Kasumi-1 (cell line): ENCODE measurements around the gene CSNK1G1.

Experiments
- DNase-seq, 2 experiments: peaks; one replicate each; lab custom pipeline; 2025; lab: John Stamatoyannopoulos, UW

CSNK1G1 gene

DNA sequence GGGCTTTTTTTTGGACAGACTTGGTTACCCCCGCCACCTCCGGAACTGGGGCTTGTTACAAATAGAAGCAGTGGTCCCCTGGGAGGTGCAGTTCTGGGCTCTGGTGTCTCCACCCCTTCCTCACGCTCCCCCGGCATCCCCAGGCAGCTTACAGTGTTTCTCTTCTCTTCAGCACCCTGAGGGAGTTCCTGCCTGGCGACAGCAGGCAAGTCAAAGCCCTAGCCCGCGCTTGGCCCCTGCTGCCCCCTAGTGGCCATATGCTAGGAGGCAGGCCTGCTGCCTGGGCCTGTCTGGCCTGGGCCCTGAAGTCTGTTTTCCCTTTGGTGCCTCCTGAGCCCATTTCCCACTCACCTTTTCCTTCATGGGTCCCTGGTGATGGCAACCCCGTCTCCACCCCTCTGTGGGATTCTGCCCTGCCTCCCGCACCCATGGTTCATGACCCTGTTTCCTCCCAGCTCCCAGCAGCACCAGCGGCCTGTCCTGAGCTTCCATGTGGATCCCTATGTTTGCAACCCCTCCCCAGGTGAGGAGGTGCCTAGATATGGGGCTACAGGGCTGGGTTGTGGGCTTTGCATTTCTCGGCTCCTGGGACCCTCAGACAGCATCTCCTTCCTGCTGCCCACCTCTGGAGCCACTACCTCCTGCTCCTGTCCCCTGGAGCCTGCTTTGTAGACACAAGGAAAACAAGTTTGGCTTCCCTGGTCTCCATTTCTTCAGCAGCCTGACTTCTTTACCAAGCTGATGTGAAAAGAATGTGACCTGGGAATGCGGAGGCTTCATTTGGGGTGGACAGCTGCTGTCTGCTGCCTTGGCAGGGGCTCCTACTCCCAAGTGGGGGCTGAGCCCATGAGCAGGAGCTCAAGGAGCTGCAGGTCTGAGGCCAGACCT lies 202.2 kb downstream of the CSNK1G1 start:
- DNase-seq, result peak; percentile 89 to 90

DNA sequence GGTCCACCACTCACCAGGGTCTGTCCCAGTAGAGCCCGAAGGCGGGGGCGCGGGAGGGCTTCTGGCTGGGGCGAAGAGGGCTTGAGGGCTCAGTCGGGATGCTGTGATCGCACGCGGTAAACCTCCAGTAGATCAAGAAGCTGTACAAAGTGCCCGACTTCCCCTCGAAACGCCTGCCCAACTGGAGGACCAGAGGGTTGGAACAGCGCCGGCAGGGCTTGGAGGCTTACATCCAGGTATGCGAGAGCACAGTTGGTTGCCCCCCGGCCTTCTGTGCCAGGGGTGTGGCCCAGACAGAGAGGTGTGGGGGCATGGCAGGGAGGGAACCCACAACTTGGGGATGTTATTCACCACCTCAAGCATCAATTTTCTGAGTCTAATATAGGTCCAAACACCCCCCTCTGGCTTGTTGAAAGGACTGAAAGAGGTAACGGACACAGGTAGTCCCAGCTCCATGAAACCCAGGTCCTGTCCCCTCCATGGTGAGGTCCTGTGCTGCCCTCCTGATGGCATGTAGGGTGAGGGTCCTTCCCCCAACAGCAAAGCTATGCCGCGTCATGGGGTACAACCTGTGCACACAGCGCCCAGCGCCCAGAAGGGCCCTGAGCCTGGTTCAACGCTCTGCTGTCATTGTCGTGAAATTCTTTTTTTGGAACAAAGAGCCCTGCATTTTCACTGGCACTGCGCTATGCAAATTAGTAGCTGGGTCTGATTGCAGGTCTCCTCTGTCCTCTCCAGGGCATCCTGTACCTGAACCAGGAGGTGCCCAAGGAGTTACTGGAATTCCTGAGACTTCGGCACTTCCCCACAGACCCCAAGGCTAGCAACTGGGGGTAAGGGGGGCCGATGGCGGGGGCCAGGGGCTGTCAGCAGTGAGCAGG lies 203.2 kb downstream of the CSNK1G1 start:
- DNase-seq, result no peak

DNA sequence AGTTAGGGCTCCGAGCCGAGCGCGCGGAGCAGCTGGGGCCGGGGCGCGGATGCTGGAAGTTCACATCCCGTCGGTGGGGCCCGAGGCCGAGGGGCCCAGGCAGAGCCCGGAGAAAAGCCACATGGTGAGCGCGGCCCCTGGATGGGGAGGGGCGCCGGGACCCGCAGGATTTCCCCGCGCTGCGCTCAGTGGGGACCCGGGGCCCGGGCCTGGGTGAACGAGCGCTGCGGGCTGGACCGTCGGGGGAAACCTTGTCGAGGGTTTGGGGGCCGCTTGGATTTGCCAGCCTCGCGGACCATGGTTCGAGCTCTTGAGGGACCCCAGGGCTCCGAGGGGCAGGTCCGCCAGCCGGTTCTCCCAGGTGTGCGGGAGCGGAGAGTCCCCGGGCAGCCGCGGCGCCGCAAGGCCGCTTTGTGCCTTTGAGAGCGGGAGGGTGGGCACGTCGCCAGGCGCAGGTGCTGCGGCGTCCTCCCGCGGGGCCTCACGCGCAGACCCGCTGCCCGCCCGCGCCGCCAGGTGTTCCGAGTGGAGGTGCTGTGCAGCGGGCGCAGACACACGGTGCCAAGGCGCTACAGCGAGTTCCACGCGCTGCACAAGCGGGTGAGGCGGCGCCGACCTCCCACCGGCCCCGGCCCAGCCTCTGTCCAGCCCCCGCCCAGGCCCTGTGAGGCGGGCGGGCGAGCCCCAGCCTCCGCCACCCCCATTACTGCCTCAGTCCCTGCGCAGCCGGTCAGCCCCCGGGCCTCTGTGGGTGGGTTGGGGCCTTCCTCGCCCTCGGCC lies 204.1 kb downstream of the CSNK1G1 start, which contains the start of gene SNX22:
Gene SNX22, plus strand, starts transcription at position 5 of the 780 bp plus-strand sequence. Its CDS starts 45 bp downstream, at position 50.
- DNase-seq, result no peak

DNA sequence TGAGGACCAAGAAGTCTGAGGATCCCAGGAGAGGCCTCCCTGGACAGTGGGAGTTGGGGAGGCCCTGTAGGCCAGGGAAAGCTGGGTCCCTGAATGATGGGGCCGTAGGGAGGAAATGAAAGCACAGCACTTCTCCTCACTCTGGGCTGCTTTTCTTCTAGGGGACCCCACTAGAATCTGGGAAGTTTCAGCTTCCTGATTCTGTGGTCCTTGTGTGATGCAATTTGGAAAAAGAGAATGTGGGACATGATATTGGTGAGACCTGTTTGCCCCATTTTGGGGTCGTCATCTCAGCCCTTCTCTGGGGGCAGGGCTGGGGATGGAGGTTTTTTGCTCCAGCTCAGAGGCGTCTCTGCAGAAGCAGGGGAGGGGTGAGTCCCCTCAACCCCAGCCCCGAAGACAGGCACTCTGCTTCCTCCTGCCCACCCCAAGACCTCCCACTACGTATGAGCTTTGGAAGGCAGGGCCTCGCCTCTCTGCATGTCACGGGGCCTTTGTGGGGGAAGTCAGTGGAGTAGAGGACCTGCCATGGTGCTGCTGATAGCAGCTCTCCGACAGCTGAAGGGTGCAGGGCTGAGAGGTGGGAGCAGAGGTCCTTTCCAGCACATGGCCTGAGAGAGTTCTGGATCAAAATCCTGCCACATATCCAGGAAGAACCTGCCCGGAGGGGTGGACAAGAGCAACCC lies 205.9 kb downstream of the CSNK1G1 start:
- DNase-seq, result no peak

DNA sequence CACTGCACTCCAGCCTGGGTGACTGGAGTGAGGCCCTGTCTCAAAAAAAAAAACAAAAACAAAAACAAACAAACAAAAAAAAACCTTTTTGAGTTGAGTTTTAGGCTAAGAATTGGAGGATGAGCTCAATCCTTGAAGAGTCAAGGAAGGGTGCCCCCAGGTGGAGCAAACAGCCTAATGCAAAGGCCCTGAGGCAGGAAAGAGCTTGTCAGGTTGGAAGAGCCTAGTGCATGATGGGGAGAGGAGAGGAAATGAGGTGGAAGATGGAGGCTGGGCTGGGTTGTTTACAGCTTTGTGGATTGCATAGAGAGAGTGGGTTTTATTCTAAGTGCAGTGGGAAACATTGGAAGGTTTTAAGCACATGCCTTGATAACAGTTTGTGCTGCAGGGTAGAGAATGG lies 206.5 kb downstream of the CSNK1G1 start:
- peak; percentile 12 to 36 for DNase-seq

DNA sequence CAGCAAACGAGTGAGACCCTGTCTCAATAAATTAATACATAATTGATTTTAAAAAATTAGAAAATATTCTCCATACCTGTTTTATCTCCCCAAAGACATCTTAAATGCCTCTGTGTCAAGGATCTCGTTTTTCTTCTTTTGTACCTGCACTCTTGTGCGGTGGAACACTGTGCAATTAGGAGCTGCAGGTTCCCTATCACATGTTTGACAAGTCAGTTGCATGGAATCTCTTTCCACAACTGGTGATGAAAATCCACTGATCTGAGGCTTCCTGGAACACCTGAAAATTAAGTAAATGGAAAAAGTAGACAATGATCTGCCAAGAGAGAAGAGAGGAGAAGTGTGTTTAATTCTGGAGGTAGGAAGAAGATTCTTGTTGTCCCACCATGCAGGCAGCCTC lies 207.4 kb downstream of the CSNK1G1 start:
- no peak for DNase-seq

DNA sequence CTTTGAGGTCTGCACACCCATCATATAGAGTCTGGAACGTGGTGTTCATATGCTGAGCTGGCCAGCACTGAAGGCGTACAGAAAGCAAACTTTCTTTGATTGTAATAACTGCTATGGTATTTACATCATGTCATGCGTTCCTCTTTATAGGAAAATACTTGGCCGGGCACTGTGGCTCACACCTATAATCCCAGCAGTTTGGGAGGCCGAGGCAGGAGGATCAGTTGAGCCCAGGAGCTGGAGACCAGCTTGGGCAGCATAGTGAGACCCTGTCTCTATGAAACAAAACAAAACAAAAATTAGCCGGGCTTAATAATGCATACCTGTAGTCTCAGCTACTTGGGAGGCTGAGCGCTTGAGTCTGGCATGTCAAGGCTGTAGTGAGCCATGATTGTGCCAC lies 207.8 kb downstream of the CSNK1G1 start:
- no peak for DNase-seq

DNA sequence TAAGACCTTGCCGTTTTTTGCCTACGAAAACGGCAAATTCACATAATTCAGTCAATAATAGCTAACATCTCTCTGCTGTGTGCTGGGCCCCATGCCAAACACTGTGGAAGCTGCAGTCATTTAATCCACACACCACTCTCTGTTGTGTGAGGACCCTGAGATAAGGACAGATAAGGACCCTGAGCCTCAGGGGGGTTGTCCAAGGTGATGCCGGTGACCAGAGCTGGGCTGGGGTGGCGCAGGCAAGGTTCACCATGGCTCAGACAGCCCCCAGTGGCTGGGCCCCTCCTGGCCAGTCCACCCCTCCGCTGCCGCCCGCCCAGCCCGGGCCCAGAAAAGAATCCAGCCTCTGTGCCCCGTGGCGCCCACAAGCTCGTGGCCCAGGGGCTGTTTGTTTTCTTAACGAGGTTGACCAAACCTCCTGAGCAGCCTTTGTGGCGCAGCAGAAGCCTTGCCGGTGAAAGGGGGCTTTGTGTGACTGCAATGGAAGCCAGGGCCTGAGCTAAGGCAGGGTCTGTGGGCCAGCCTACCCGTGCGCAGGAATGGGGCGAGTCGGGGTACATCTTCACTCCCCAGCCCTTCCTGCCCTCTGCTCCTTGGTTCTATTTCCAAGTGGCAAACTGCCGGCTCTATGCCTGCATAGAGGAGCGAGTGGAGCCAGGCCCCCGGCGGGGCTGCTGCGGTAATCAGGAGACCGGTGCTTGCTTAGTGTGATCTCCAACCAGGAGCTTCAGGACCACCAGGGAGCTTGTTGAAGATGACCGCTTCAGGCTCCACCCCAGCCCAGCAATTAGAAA lies 208.9 kb downstream of the CSNK1G1 start:
- no peak for DNase-seq

DNA sequence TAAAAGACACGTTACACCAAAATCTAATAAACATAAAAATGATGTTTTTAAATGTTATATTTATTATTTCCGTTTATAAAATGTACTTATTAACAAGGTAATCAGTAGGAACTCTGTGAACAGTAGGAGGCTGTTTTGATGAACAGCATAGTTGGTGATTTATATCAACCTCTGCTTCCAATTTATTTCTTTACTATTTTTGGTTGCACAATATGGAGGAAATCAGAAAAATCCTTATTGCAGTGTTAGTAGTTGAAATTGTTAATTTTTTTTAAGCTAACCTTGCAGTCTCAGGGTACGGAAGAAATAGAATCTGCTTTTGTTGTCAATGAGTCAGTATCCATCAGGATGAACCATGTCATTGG lies 209.5 kb downstream of the CSNK1G1 start:
- DNase-seq, result no peak

DNA sequence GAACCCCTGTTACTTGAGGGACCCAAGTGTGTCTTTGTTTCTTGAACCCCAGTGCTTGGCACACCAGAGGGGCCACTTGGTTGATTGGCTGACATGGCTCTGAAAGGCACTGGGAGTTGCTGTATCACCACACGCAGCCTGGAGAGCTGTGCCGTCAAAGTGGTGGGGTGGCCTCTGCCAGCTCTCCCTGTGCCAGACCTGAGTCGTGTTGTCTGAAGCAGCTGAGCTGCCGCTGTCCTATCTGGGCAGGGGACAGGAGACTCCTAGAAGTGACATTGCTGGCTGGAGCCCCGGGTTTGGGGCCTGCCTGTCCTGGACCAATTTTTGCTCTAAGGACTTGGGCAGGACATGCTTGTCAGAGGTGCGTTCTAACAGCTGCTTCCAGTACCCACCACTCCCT lies 209.9 kb downstream of the CSNK1G1 start:
- DNase-seq, result no peak

DNA sequence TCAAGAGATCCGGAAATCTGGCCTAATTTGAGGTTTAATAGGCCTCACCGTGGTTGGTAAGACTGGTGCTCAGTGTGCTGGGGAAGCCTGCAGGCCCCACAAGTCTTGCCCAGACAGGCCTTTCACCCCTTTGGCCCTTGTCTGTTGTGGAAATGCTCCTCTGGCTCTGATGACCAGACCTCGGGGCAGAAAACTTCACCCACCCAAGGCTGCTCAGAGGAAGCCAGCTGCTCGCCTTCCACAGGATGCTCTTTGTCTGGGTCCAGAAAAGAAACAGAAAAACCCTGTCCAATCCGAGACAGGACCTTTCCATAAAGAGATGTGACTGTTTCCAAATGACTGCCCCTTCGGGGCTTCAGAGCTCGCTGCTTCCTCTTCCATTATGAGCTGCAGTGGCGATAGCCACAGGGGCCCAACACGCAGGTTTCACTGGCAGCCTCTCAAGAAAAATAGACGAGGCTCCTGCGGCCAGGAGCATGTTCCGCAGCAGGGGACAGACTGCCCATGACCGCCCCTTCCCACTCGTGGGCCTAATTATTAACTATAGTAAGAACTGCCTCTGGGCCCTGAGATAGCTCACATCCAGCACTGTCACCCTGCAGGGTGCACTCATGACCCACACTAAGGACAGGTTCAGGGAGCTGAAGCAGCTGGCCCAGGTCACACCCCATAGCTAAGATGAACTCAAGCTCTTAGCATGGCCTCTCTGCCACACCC lies 211.2 kb downstream of the CSNK1G1 start:
- DNase-seq, result no peak

DNA sequence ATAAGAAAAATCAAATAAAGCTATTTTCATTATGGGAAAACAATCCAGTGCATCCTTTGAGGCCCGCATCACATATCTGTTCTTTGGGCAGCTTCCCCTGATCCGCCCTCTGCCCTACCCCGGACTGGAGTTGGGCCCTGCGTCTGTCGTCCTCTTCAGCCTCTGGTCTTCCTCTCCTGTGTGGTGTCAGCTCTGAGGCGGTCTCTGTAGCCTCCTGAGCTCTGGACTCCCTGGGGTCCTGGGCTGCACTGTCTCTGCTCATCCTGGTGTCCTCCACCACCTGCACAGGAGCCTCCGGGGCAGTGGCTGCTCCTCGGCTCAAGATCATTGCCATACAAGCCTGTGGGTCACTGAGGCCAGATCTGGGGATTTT lies 211.8 kb downstream of the CSNK1G1 start:
- DNase-seq, result no peak

DNA sequence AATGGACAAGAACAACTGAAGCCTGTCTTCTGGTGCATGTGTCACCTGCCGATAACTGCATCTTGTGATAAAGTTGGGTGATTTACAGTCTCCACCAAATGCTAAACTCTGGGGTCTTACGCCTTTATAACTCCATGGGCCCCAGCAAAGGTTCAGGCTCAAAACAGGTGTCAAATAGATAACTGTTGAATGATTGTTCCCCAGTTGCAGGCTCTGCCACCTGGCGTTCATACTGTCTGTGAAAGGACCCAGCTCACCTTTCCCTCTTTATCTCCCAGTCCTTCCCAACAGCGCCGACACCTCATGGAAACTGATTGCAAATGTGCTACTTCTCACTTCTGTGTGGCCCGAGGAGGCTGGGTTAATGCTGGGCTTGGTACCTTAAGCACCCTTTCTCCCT lies 212.7 kb downstream of the CSNK1G1 start:
- DNase-seq, result no peak

DNA sequence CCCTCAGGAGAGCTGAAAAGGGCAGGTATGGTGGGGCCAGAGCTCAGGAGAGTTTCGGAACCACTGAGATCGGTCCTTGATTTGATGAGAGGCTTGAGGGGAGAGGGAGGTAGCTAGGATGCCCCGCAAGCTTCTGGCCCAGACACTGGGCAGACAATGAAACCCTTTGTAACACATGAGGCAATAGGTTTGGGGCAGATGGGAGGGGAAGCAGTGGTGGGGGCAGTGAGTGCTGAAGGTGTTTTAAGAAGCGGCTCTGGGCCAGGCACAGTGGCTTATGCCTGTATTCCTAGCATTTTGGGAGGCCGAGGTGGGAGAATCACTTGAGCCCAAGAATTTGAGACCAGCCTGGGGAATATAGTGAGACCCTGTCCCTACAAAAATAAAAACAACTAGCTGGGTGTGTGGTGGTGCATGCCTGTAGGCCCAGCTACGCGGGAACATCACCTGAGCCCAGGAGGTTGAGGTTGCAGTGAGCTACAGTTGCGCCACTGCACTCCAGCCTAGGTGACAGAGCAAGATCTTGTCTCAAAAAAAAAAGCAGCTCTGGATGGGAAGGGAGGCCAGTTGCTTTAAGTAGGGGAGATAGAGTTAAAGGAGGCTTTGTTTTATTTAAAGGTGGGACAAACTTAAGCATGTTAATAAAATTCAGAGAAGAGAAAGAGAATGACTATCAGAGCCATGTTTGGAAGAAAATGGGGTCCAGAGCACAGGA lies 214.0 kb downstream of the CSNK1G1 start:
- DNase-seq, result no peak

DNA sequence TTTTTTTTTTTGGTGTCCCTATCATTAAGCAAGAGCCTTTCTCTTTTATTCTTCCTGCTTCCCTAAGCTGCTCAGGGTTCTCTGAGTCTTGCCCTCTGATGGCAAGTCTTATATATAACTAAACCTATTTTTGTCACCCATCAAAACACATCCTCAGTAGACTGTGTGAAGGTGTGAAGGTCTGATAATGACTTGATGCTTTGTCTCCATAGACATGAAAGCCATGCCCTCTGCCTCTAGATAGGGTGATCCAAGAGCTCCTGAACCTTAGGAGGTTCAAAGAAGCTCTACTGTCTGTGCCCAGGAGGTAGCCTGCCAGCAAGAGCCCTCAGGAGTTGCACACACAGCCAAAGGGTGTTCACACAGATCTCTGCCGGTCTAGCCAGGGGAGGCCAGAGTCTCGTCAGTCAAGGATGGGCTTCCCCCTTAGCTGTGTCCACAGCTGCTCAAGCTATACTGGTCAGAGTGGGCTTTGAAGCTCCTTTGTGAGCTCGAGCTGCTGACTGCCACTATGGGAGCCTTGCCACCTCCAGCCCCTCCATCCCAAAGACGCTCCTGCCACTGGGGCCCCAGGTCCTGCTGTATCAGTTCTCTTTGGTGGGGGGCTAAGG lies 217.5 kb downstream of the CSNK1G1 start:
- DNase-seq, result no peak

DNA sequence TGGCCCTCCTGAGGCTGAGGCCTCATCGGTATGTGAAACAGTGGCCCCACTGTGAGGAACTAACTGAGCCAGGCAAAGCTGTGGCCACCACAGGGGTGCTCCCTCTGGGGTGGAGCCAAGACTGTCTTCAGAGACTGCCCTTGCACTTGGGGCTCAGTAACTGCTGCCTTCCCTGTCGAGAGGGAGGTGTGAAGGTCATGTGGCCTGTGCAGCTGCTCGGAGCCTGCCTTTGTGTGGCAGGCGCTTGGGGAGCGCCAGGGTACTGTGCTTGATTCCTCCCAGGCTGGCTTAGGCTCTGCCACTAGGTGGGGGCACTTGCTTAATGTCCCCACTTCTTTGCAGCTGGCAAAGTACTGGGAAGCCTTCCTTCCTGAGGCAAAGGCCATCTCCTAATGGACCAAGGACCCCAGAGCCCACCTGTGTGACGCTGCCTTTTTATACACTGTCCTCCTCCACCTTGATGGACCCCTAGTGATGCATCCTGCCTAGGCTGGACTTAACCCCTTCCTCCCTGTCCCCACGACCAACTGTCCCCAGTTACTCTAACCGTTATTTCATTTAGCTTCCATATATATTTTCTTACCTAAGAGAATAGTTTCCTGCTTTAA lies 218.6 kb downstream of the CSNK1G1 start:
- no peak for DNase-seq

DNA sequence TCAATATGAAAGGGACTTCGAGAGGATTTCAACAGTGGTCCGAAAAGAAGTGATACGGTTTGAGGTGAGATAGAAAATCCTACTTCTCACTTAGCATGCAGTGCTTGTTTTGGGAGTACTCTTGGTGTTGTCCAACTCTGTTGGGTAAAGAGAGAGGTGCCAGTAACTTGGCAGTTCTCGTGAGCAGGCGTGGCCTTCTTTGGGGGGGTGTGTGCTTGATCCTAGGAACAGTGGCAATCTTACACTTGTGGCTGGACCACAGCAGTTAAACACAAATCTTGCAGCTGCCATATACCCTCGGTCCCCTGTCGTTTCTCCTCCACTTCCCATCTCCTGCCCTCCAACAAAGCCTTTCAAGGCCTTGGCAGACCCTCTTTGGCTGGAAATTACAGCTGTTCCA lies 219.6 kb downstream of the CSNK1G1 start:
- DNase-seq, result no peak

DNA sequence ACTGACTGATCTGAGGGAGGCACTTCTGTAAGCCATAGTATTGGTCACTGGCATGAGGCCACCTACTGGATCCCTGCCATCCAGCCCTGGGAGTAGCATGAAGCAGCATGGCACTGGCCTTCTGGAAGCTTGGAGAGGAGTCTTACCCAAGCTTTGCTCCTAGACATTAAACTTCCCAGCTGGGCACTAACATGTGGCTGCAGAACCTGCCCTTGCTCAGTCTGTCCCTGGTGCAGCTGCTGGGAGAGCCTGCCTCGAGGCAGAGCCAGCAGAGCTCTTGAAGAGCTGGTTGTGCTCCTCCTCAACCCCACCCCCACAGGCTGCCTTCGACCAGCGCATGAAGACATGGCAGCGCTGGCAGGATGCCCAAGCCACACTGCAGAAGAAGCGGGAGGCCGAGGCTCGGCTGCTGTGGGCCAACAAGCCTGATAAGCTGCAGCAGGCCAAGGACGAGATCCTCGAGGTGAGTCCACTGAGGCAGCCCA lies 221.6 kb downstream of the CSNK1G1 start:
- DNase-seq, result no peak
